H1 (cell line): Measurements from ENCODE around the gene ST14. TPM values are rescaled to one million over a fixed set of nuclear protein-coding genes. Genes with fewer than 3 reads are reported as not detected.
A peak's percentile ranks its signal among the peaks of the same experiment; 100 is the strongest.

Experiments
- CTCF ChIA-PET: fragments of 300-600 bp; sonication (Branson Sonifier 250); formaldehyde crosslinking; loops from one replicate; lab custom pipeline; 2021; ENCODE audit not compliant: partially characterized antibody; lab: Charles Lee
- POLR2A ChIA-PET: fragments of 300-600 bp; sonication (Branson Sonifier 250); formaldehyde crosslinking; loops from one replicate; lab custom pipeline; 2021; ENCODE audit warnings: inconsistent platforms; ENCODE audit not compliant: partially characterized antibody; lab: Charles Lee
- DNase-seq, 2 experiments: peaks; one replicate each; pipeline versions ENCODE4 v3.0.0 to v3.0.0-alpha.2; 2010 to 2022; ENCODE audit warnings: low spot score in 2 of 2, low read depth in 1 of 2, mixed read lengths in 1 of 2
- FAIRE-seq: peaks from 2 replicates; lab custom pipeline; 2011; peaks lifted over from hg19 to GRCh38; lab: Jason Lieb, UNC
- H2AFZ ChIP-seq: 2 replicates; pipeline ENCODE4 v1.8.1; 2012; ENCODE audit warnings: low read length, inconsistent platforms
- H2AK5ac ChIP-seq: 2 replicates; pipeline ENCODE4 v1.6.1; 2013; ENCODE audit warnings: low read depth, low read length
- H2BK120ac ChIP-seq: replicated peaks from 2 replicates; pipeline ENCODE3; 2013; ENCODE audit warnings: low read depth, low read length, inconsistent platforms
- H2BK12ac ChIP-seq: 2 replicates; pipeline ENCODE4 v1.6.1; 2013; ENCODE audit warnings: low read depth, low read length
- H2BK15ac ChIP-seq: 2 replicates; pipeline ENCODE4 v1.6.1; 2013; ENCODE audit warnings: low read length
- H2BK20ac ChIP-seq: 2 replicates; pipeline ENCODE4 v1.6.1; 2013; ENCODE audit warnings: low read length
- H2BK5ac ChIP-seq: 2 replicates; pipeline ENCODE4 v1.6.1; 2013; ENCODE audit warnings: low read depth, low read length
- H3K14ac ChIP-seq: 2 replicates; pipeline ENCODE4 v1.6.1; 2013; ENCODE audit warnings: inconsistent platforms; ENCODE audit not compliant: insufficient read length
- H3K18ac ChIP-seq: 2 replicates; pipeline ENCODE4 v1.6.1; 2013; ENCODE audit warnings: low read length; ENCODE audit errors: extremely low read depth
- H3K23ac ChIP-seq: 2 replicates; pipeline ENCODE4 v1.6.1; 2013; ENCODE audit warnings: inconsistent platforms; ENCODE audit not compliant: insufficient read length
- H3K23me2 ChIP-seq: 2 replicates; pipeline ENCODE4 v1.6.1; 2013; ENCODE audit warnings: low read depth, low read length
- H3K27ac ChIP-seq: 2 replicates; pipeline ENCODE4 v1.6.1; 2011; ENCODE audit warnings: low read depth, low read length, inconsistent platforms
- H3K27me3 ChIP-seq, 4 experiments: replicated peaks in 1 of 4; 1 replicate in 1 of 4; 2 replicates in 3 of 4; pipeline versions ENCODE4 v1.6.1 to v1.8.1; 2011 to 2013; ENCODE audit warnings: low read length in 3 of 4, mild to moderate bottlenecking in 3 of 4, inconsistent platforms in 2 of 4, mixed read lengths in 2 of 4, moderate library complexity in 1 of 4; ENCODE audit not compliant: control insufficient read depth in 3 of 4, insufficient read depth in 3 of 4; ENCODE audit errors: extremely low read depth in 1 of 4
- H3K36me3 ChIP-seq, 4 experiments: 2 replicates each; pipeline versions ENCODE4 v1.6.1 to v1.8.1; 2011 to 2013; ENCODE audit warnings: mild to moderate bottlenecking in 4 of 4, low read length in 3 of 4, moderate library complexity in 2 of 4, control low read depth in 1 of 4, inconsistent platforms in 1 of 4; ENCODE audit not compliant: insufficient read depth in 4 of 4, control insufficient read depth in 2 of 4
- H3K4ac ChIP-seq: replicated peaks from 2 replicates; pipeline ENCODE3; 2013; ENCODE audit warnings: low read length, low read depth, mixed read lengths, inconsistent platforms; ENCODE audit not compliant: insufficient read length
- H3K4me1 ChIP-seq, 4 experiments: replicated peaks in 1 of 4; 1 replicate in 1 of 4; 2 replicates in 3 of 4; pipeline versions ENCODE4 v1.6.1 to v1.8.1; 2011 to 2013; ENCODE audit warnings: low read length in 3 of 4, inconsistent platforms in 2 of 4, mixed read lengths in 1 of 4; ENCODE audit not compliant: insufficient read depth in 4 of 4, control insufficient read depth in 3 of 4
- H3K4me2 ChIP-seq, 2 experiments: 2 replicates each; pipeline versions ENCODE4 v1.6.1 to v1.8.1; 2011 to 2013; ENCODE audit warnings: low read depth in 2 of 2, low read length in 2 of 2, control low read depth in 1 of 2, inconsistent platforms in 1 of 2, mild to moderate bottlenecking in 1 of 2; ENCODE audit not compliant: insufficient read depth in 1 of 2
- H3K4me3 ChIP-seq, 4 experiments: fragments of 200-600, 300-600 bp in 1 of 4; sonication (generic), shearing (Covaris generic), sonication (Bioruptor Twin) in 1 of 4; 2 replicates each; pipeline versions ENCODE4 v1.5.1 to v1.8.1; 2011 to 2016; ENCODE audit warnings: low read length in 4 of 4, low read depth in 3 of 4, control low read depth in 2 of 4, inconsistent platforms in 2 of 4, mild to moderate bottlenecking in 2 of 4, mixed read lengths in 1 of 4, moderate library complexity in 1 of 4; ENCODE audit not compliant: insufficient read depth in 2 of 4; ENCODE audit errors: extremely low read depth in 1 of 4
- H3K56ac ChIP-seq: replicated peaks from 2 replicates; pipeline ENCODE3; 2013; ENCODE audit warnings: low read depth, mild to moderate bottlenecking, mixed read lengths, low read length, inconsistent platforms; ENCODE audit not compliant: insufficient read length
- H3K79me1 ChIP-seq: 2 replicates; pipeline ENCODE4 v1.6.1; 2013; ENCODE audit warnings: low read depth, low read length, control low read depth
- H3K79me2 ChIP-seq, 2 experiments: 2 replicates each; pipeline versions ENCODE4 v1.6.1 to v1.8.1; 2012 to 2013; ENCODE audit warnings: low read length in 2 of 2, mild to moderate bottlenecking in 2 of 2, inconsistent platforms in 1 of 2; ENCODE audit not compliant: insufficient read depth in 2 of 2, control insufficient read depth in 1 of 2
- H3K9ac ChIP-seq, 4 experiments: replicated peaks in 1 of 4; 1 replicate in 1 of 4; 2 replicates in 3 of 4; pipeline versions ENCODE4 v1.6.1 to v1.8.1; 2011 to 2013; ENCODE audit warnings: low read depth in 3 of 4, low read length in 3 of 4, control low read depth in 2 of 4, mild to moderate bottlenecking in 2 of 4, moderate library complexity in 2 of 4, inconsistent platforms in 1 of 4; ENCODE audit errors: extremely low read depth in 1 of 4
- H3K9me3 ChIP-seq, 2 experiments: 2 replicates each; pipeline versions ENCODE4 v1.6.1 to v1.8.1; 2012 to 2013; ENCODE audit warnings: mild to moderate bottlenecking in 2 of 2, moderate library complexity in 2 of 2, control low read depth in 1 of 2, inconsistent platforms in 1 of 2, low read depth in 1 of 2, low read length in 1 of 2, mixed read lengths in 1 of 2; ENCODE audit not compliant: insufficient read depth in 2 of 2
- H4K20me1 ChIP-seq, 2 experiments: replicated peaks in 1 of 2; 2 replicates each; pipeline versions ENCODE3 to v1.8.1; 2011 to 2013; ENCODE audit warnings: inconsistent platforms in 2 of 2, low read length in 2 of 2, mild to moderate bottlenecking in 1 of 2; ENCODE audit not compliant: insufficient read depth in 2 of 2, control insufficient read depth in 1 of 2
- H4K5ac ChIP-seq: 2 replicates; pipeline ENCODE4 v1.6.1; 2013; ENCODE audit warnings: low read length, low read depth, mixed read lengths, inconsistent platforms; ENCODE audit not compliant: insufficient read length
- H4K8ac ChIP-seq: 2 replicates; pipeline ENCODE4 v1.8.0; 2013; ENCODE audit warnings: mild to moderate bottlenecking, moderate library complexity, low read length, inconsistent platforms; ENCODE audit not compliant: insufficient read depth; ENCODE audit errors: extremely low read depth
- H4K91ac ChIP-seq: replicated peaks from 2 replicates; pipeline ENCODE3; 2013; ENCODE audit warnings: low read length, mixed read lengths, inconsistent platforms; ENCODE audit not compliant: insufficient read length
- TAF7 ChIP-seq: optimal IDR thresholded peaks from 2 replicates; pipeline ENCODE3; 2011; ENCODE audit warnings: low read depth, mild to moderate bottlenecking, inconsistent platforms, low read length, moderate library complexity, borderline replicate concordance
- WGBS, 2 experiments: shearing (Covaris generic) in 1 of 2; methylation state at CpG; one replicate each; pipeline versions ENCODE4 v1.1.6 to v1.1.7; 2013 to 2015; ENCODE audit warnings: low lambda C conversion rate in 2 of 2, mixed read lengths in 2 of 2, inconsistent platforms in 1 of 2, low coverage in 1 of 2, missing lambda C conversion rate in 1 of 2; ENCODE audit not compliant: insufficient replicate concordance in 2 of 2, insufficient coverage in 1 of 2, insufficient read length in 1 of 2; ENCODE audit errors: extremely low coverage in 1 of 2, missing lambda C conversion rate in 1 of 2; 5-methylcytosine and 5-hydroxymethylcytosine counted together
- polyA plus RNA-seq, 7 experiments: library from polyadenylated mRNA; depleted of rRNA in 3 of 7; stranded (reverse) in 5 of 7; unstranded in 2 of 7; fragments of >200 nt in 5 of 7; fragments of 200-250 nt in 2 of 7; gene quantifications; 1 replicate in 5 of 7; 2 replicates in 1 of 7; 4 replicates in 1 of 7; pipeline versions ENCODE4 v1.2.1 to v1.2.3, GENCODE V29; 2011 to 2013; ENCODE audit warnings: missing spikeins in 2 of 7, mixed read lengths in 2 of 7
- total RNA-seq: library from RNA; stranded (reverse); fragmentation: NEBNext Ultra II Directional; extraction: Animal tissue kit (Norgen Biotek cat#: 25700); gene quantifications from 2 replicates; pipeline ENCODE4 v1.2.1, GENCODE V29; 2021

ST14 gene
- total and polyA plus RNA-seq, 2 of the 8 experiments (the other 6 are each of a cell fraction or from before 2014, with no cell fraction given), result 22.4 to 24.9 TPM

GRCh38 chr11:130220311-130221035 lies 60.9 kb downstream of the ST14 start:
- Histone ChIP-seq H3K18ac (no peak overlapping the region), H2BK120ac (no peak overlapping the region), H4K91ac (no peak overlapping the region), H2BK20ac (0 out of 2 replicates have a peak overlapping the region, but pooled peaks have one; percentile 54), H2AFZ (no peak overlapping the region), H3K4ac (no peak overlapping the region), H3K36me3 (no peaks in the 10 kb centered on the region), H3K27me3 (no peaks in the 10 kb centered on the region), H3K4me3 (no peak overlapping the region), H3K79me2 (no peaks in the 10 kb centered on the region), H4K8ac (no peak overlapping the region), H3K9ac (no peak overlapping the region; a peak in 1 of 7 replicates), H3K23me2 (no peaks in the 10 kb centered on the region), H2BK5ac (0 out of 2 replicates have a peak overlapping the region, but pooled peaks have one; percentile 35), H3K27ac (no peak overlapping the region; the same call in 1 of the 2 replicates), H2BK12ac (0 out of 2 replicates have a peak overlapping the region, but pooled peaks have one; percentile 29), H3K23ac (no peak overlapping the region), H3K9me3 (no peaks in the 10 kb centered on the region; a peak in 1 of 4 replicates), H3K56ac (no peak overlapping the region), H2AK5ac (peak overlapping the region; percentile 59), H4K5ac (no peak overlapping the region), H3K4me1 (peaks cover 0 to 12% (median 10%) of the 10 kb centered on the region in 4 experiments; a peak in 6 of 7 replicates), H3K79me1 (no peaks in the 10 kb centered on the region), H3K4me2 (no peak overlapping the region), H2BK15ac (peak overlapping the region; percentile 25), H3K14ac (no peak overlapping the region), H4K20me1 (no peaks in the 10 kb centered on the region)
- 89% methylated on average over 19 of the region's 19 CpGs; no CpG with 5 or more reads in 1 of the 2 experiments for WGBS, 2 experiments
- FAIRE-seq, result no peak
- CTCF ChIA-PET, result interaction anchor here (1.1 kb wide), 1 partner anchor 28 kb away, joined by 3 read pairs; no protein-coding TSS in a partner anchor
- peak in 1 of 2 experiments; percentile 47 for DNase-seq
- POLR2A ChIA-PET, result interaction anchor here (0.5 to 3.3 kb wide), 2 partner anchors 13 to 114 kb away, joined by 3 to 13 read pairs; no protein-coding TSS in a partner anchor
- TF ChIP-seq TAF7, result no peak
